Smooth muscle cell (in vitro differentiated cells): ENCODE results near the gene APOL1. TPM values are rescaled to one million over a fixed set of nuclear protein-coding genes. Genes with fewer than 3 reads are reported as not detected.

Experiments
- DNase-seq: peaks from one replicate; lab custom pipeline; 2025; ENCODE audit not compliant: unreplicated experiment; lab: John Stamatoyannopoulos, UW
- H2AFZ ChIP-seq: fragments of 200-600 bp; sonication (generic); 2 replicates; pipeline ENCODE4 v1.6.0; 2016; ENCODE audit warnings: antibody characterized with exemption, low read depth, mild to moderate bottlenecking
- H3F3A ChIP-seq: fragments of 200-600 bp; sonication (generic); 2 replicates; pipeline ENCODE4 v1.6.0; 2017; ENCODE audit warnings: antibody characterized with exemption, low read depth
- H3K27ac ChIP-seq: fragments of 200-600 bp; sonication (generic); 2 replicates; pipeline ENCODE4 v1.5.1; 2016; ENCODE audit warnings: low read depth, mild to moderate bottlenecking
- H3K27me3 ChIP-seq: fragments of 200-600 bp; sonication (generic); 2 replicates; pipeline ENCODE4 v1.6.1; 2016; ENCODE audit warnings: low read depth, mild to moderate bottlenecking
- H3K36me3 ChIP-seq: fragments of 200-600 bp; sonication (generic); 2 replicates; pipeline ENCODE4 v1.5.1; 2016; ENCODE audit warnings: low read depth
- H3K4me1 ChIP-seq: fragments of 200-600 bp; sonication (generic); 2 replicates; pipeline ENCODE4 v1.5.1; 2016; ENCODE audit warnings: low read depth
- H3K4me2 ChIP-seq: fragments of 200-600 bp; sonication (generic); 2 replicates; pipeline ENCODE4 v1.6.0; 2016; ENCODE audit warnings: mild to moderate bottlenecking
- H3K4me3 ChIP-seq: fragments of 200-600 bp; sonication (generic); 2 replicates; pipeline ENCODE4 v1.5.1; 2016; ENCODE audit warnings: mild to moderate bottlenecking
- H3K79me2 ChIP-seq: fragments of 200-600 bp; sonication (generic); 2 replicates; pipeline ENCODE4 v1.6.0; 2016; ENCODE audit warnings: low read depth, mild to moderate bottlenecking
- H3K9ac ChIP-seq: fragments of 200-600 bp; sonication (generic); 2 replicates; pipeline ENCODE4 v1.6.0; 2016; ENCODE audit warnings: low read depth
- H3K9me3 ChIP-seq: fragments of 200-600 bp; sonication (generic); replicated peaks from 2 replicates; pipeline ENCODE4 v1.5.1; 2016; ENCODE audit warnings: low read depth
- H4K20me1 ChIP-seq: fragments of 200-600 bp; sonication (generic); 2 replicates; pipeline ENCODE4 v1.6.0; 2016; ENCODE audit warnings: low read depth
- WGBS: methylation state at CpG from one replicate; pipeline ENCODE4 v1.1.7; 2016; ENCODE audit warnings: low lambda C conversion rate; 5-methylcytosine and 5-hydroxymethylcytosine counted together
- polyA plus RNA-seq: library from polyadenylated mRNA; unstranded; fragments of >200 nt; fragmentation: Nextera tagmentation; extraction: Ambion mirVana; gene quantifications from 2 replicates; pipeline ENCODE4 v1.2.1, GENCODE V29; 2016
- total RNA-seq: library from RNA; depleted of rRNA; stranded (reverse); fragments of >200 nt; gene quantifications from 2 replicates; pipeline ENCODE4 v1.2.3, GENCODE V29; 2014
- TF ChIP-seq, protein P1 (sequence below): fragments of 200-600 bp; sonication (generic); IDR thresholded peaks from 2 replicates; pipeline ENCODE4 v1.5.1; 2017; ENCODE audit warnings: borderline replicate concordance, mild to moderate bottlenecking, antibody characterized with exemption; ENCODE audit not compliant: insufficient read depth, poor library complexity, severe bottlenecking

APOL1 gene
- total and polyA plus RNA-seq, 2 experiments from 2014 or later = 0.62 TPM; not detected in 1

DNA sequence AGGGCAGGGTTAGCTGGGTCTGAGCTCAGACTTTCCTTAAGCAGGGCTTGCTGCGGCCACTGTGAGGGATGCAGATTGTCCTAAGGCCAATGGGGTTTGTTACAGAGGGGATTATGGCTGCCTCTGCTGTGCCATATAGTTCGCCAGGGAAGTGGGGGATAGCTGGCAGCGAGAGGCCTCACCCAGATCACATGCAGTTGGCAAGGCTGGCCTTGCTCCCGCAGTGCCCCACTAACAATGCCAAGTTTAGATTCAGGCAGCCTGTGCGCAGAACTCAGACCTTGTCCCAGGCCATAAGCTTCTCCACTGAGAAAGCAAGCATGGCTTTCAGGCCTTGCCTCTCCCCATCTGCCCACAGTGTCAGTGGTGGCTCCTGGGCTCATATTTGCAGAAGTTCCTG is 8.9 kb upstream of the APOL1 start:
- Histone ChIP-seq H3K4me3 (no peak overlapping the region), H3K4me2 (no peak overlapping the region), H3F3A (no peaks in the 10 kb centered on the region), H2AFZ (no peak overlapping the region), H4K20me1 (no peaks in the 10 kb centered on the region), H3K27ac (no peak overlapping the region), H3K4me1 (no peaks in the 10 kb centered on the region), H3K9me3 (no peaks in the 10 kb centered on the region), H3K9ac (no peak overlapping the region), H3K27me3 (no peaks in the 10 kb centered on the region), H3K36me3 (no peaks in the 10 kb centered on the region), H3K79me2 (no peaks in the 10 kb centered on the region)
- TF ChIP-seq, protein P1, sequence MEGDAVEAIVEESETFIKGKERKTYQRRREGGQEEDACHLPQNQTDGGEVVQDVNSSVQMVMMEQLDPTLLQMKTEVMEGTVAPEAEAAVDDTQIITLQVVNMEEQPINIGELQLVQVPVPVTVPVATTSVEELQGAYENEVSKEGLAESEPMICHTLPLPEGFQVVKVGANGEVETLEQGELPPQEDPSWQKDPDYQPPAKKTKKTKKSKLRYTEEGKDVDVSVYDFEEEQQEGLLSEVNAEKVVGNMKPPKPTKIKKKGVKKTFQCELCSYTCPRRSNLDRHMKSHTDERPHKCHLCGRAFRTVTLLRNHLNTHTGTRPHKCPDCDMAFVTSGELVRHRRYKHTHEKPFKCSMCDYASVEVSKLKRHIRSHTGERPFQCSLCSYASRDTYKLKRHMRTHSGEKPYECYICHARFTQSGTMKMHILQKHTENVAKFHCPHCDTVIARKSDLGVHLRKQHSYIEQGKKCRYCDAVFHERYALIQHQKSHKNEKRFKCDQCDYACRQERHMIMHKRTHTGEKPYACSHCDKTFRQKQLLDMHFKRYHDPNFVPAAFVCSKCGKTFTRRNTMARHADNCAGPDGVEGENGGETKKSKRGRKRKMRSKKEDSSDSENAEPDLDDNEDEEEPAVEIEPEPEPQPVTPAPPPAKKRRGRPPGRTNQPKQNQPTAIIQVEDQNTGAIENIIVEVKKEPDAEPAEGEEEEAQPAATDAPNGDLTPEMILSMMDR = no peak
- 97% methylated on average over 5 of the region's 5 CpGs for WGBS
- DNase-seq = no peak

DNA sequence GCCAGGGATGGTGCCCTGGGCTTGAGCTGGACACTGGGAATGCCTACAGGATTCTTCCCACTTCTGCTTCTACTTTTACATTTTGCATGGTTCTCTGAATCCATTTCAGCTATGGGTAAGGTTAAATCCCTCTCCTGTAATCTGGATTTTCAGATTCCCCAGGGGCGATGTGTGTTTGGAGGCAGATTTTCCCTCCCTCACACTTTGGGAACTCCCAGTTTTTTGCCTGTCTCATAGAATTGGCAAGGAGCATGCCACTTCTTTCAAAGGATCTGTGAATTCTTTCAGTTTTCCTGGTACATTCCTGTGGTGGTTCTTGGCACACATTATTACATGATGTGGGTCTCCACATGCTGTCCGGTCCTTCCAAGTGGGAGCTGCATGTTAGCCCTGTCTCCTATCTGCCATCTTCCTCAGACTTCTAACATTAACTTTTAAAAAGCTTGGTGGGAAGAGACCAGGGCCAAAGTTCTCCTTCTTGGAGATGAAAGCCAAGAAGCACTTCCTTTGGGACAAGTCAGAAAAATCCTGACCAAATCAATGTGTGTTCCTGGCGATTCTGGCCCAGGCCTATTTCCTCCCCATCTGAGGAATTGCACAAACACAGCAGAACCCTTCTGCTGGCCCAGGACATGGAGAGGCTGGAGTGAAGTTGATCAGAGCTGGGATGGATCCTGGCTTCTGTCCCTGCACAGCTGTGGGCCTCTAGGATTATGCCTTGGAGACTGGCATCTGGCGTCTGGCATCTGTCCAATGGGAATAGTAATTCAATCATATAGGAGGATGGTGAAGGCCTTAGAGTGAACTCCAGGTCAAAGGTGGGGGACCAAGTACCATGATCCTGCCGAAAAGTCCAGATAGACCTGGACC is 8.2 kb upstream of the APOL1 start:
- Histone ChIP-seq H3K79me2 (no peaks in the 10 kb centered on the region), H4K20me1 (no peaks in the 10 kb centered on the region), H3K9me3 (no peaks in the 10 kb centered on the region), H3K4me2 (no peak overlapping the region), H3K4me3 (no peak overlapping the region), H3K9ac (no peak overlapping the region), H3K4me1 (no peaks in the 10 kb centered on the region), H3K27ac (no peak overlapping the region), H2AFZ (no peak overlapping the region), H3K36me3 (no peaks in the 10 kb centered on the region), H3F3A (no peaks in the 10 kb centered on the region), H3K27me3 (no peaks in the 10 kb centered on the region)
- DNase-seq = no peak
- WGBS = 92% methylated on average over 5 of the region's 5 CpGs
- TF ChIP-seq, protein P1 = no peak

DNA sequence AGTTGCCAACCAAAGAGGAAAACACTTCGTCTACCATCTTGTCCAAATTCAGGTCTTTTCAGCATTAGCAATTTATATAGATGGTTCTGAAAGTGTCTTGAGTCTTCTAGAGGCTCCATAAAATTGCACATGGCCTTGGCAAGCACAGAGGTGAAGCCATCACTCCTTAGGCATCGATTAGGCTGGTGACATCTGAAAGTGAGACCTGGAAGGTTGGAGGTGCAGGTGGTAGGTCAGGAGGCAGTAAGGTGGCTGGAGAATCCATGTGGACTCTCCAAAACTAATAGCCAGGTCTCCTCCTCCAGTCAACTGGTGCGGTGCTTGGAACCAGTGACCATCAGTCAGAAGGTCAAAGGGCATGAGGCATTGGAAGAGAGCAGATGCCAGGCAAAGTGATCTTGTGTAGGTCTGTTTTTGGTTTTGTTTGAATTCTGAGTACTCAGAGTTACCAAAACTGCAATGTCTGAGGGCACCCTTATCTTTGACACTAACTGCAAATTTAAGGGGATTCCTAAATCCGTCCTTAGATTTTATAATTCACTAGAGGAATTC is 7.1 kb upstream of the APOL1 start:
- H3K9ac ChIP-seq = no peak overlapping the region
- H3K4me2 ChIP-seq = no peak overlapping the region
- H4K20me1 ChIP-seq = no peaks in the 10 kb centered on the region
- H3K27me3 ChIP-seq = no peaks in the 10 kb centered on the region
- H3K36me3 ChIP-seq = no peaks in the 10 kb centered on the region
- no peaks in the 10 kb centered on the region for H3K4me1 ChIP-seq
- TF ChIP-seq, protein P1 = no peak
- H3K79me2 ChIP-seq = no peaks in the 10 kb centered on the region
- no peak overlapping the region for H3K4me3 ChIP-seq
- no peak overlapping the region for H3K27ac ChIP-seq
- H3K9me3 ChIP-seq = no peaks in the 10 kb centered on the region
- no peaks in the 10 kb centered on the region for H3F3A ChIP-seq
- no peak for DNase-seq
- WGBS = 87% methylated on average over 4 of the region's 4 CpGs
- H2AFZ ChIP-seq = no peak overlapping the region
